ENCODE measurements around the gene PSMD3.
A peak's percentile ranks its signal among the peaks of the same experiment; 100 is the strongest.

PSMD3 gene

DNA sequence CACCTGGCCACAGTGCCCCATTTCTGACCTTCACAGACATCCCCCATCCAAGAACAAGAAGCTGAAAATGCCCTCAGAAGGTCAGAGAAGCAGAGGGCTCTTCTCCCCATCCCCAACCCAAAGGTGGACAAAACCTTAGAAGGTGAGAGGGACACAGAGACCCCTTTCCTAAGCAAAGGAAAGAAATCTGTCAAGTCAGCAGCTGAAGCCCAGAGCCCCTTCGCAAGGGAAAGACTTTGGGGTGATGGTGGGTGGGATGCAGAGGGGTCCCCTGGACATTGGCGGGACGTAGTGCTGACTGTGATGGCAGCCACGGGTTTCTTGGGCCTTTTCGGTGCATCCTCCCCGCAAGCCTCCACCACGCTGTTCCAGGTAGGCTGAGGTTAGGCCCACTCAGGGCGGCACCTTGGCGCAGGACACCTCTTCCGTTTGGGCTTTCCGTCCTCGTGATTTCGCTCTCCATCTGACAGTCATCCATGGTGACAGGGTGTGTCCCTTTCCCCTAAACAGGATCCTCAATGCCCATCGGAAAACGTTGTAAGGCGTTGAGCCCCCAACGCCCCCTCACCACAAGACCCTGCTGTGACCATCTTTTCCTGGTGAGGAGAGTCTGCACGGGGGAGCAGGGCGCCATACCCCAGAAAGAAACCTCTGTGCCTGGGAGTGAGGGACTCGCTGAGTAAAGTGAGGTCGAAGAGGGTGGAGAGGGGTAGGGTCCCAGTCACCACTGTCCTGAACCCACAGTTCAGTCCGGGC lies 28.5 kb upstream of the PSMD3 start:
- H3K9me3 Mint-ChIP-seq = no peaks in the 10 kb centered on the region
- ATAC-seq = peak; percentile 17
- no peaks in the 10 kb centered on the region for H3K27me3 Mint-ChIP-seq
- H3K4me3 Mint-ChIP-seq = peak overlapping the region; percentile 62 to 63
- no peak overlapping the region for H3K27ac Mint-ChIP-seq
- DNase-seq = no peak
- peaks cover 47% of the 10 kb centered on the region for H3K4me1 Mint-ChIP-seq

DNA sequence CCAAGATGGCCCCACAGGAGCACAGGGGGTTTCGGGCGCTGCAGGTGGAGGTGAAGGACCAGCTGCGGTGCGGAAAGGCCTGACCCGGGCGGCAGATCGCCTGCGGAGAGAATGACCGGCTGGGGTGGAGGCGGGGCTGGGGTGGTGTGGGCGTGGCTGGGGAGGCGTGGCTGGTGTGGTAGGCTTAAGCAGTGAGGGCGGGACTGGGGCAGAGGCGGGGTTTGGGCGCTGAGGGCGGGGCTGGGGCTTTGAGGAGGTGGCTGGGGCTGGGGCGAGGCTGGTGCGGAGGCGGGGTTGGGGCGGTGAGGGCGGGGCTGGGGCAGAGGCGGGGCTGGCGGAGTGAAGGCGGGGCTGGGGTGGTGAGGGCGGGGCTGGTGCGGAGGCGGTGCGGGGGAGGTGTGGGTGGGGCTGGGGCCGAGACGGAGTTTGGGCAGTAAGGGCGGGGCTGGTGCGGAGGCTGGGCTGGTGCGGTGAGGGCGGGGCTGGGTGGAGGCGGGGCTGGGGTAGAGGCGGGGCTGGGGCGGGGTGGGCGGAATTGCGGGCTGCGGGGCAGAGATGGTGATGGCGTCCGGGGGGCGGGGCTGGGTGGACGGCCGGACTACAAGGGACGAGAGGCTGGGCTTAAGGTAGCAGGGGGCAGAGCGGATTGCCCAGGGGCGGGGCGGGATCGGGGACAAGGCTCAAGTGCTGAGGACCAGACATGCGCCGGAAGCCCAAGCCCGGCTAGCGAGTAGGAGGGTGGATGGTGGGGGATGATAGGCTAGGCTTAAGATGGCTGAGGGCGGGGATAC lies 27.7 kb upstream of the PSMD3 start:
- H3K9me3 Mint-ChIP-seq = no peaks in the 10 kb centered on the region
- H3K4me1 Mint-ChIP-seq = peaks cover 41% of the 10 kb centered on the region
- DNase-seq (peak; percentile 85 to 93), ATAC-seq (peak; percentile 91)
- peak overlapping the region; percentile 79 to 85 for H3K27ac Mint-ChIP-seq
- peak overlapping the region; percentile 86 to 89 for H3K4me3 Mint-ChIP-seq
- no peaks in the 10 kb centered on the region for H3K27me3 Mint-ChIP-seq

DNA sequence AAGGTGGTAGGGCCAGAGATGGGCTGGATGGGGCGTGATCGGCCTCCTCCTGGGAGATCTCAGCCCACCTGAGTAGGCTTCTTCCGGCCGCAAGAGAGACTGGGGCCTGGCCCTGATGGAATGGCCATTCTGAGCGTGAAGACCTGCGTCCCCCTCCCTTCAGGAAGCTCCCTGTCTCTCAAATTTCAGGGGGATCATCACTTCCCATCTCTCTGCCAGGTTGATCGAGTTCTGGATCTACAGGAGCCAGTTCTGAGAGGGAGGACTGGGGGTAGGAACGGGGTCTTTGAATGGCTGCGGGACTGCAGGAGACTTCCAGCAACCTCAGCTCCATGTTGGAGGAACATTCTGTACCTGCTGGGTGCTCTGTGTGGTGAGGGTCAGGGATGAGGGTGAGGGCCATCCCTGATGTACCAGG lies 27.1 kb upstream of the PSMD3 start:
- Mint-ChIP-seq H3K4me1 (peaks cover 37% of the 10 kb centered on the region), H3K9me3 (no peaks in the 10 kb centered on the region), H3K4me3 (peak overlapping the region; percentile 86 to 89), H3K27ac (peak overlapping the region; percentile 79 to 85), H3K27me3 (no peaks in the 10 kb centered on the region)
- no peak for DNase-seq
- no peak for ATAC-seq

DNA sequence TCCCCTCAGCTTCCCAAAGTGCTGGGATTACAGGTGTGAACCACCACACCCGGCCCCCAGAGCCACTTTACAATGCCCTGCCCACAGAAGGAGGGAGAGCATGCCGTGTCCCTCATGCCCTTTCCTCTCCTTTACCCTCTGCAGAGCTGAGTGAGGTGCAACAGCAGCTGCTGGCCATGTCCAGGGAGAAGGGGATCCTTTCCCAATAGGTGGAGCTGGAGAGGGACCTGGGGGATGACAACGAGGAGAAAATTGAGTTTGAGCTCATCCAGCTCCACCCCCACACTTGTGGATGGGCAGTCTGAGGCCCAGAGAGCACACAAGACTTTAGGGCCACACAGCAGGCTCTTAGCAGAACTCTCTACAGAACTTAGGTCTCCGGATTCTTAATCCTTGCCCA lies 25.7 kb upstream of the PSMD3 start:
- H3K27ac Mint-ChIP-seq = no peak overlapping the region
- H3K4me1 Mint-ChIP-seq = peaks cover 34% of the 10 kb centered on the region
- peak overlapping the region in 1 of 2 donors; percentile 22 for H3K4me3 Mint-ChIP-seq
- ATAC-seq = no peak
- no peak for DNase-seq
- no peaks in the 10 kb centered on the region for H3K27me3 Mint-ChIP-seq
- H3K9me3 Mint-ChIP-seq = no peaks in the 10 kb centered on the region

DNA sequence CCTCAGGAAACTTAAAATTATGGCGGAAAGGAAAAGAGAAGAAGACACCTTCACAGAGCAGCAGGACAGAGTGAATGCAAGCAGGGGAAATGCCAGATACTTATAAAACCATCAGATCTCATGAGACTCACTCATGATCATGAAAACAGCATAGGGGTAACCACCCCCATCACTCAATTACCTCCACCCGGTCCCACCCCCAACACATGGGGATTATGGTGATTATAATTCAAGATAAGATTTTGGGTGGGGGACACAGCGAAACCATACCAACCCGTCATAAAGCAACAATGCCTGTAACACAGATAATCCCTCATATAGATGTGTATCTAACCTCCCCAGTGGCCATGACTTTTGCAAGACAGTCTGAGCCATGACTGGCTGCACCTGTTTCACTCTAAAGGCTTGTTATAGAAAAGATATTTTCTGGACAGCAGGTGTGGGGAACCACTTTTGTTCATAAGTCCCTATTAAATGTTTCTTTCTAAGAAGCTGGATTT lies 24.8 kb upstream of the PSMD3 start:
- Mint-ChIP-seq H3K4me3 (no peak overlapping the region), H3K27ac (no peak overlapping the region), H3K27me3 (no peaks in the 10 kb centered on the region), H3K9me3 (no peaks in the 10 kb centered on the region), H3K4me1 (peaks cover 30% of the 10 kb centered on the region)
- ATAC-seq (no peak), DNase-seq (no peak)

DNA sequence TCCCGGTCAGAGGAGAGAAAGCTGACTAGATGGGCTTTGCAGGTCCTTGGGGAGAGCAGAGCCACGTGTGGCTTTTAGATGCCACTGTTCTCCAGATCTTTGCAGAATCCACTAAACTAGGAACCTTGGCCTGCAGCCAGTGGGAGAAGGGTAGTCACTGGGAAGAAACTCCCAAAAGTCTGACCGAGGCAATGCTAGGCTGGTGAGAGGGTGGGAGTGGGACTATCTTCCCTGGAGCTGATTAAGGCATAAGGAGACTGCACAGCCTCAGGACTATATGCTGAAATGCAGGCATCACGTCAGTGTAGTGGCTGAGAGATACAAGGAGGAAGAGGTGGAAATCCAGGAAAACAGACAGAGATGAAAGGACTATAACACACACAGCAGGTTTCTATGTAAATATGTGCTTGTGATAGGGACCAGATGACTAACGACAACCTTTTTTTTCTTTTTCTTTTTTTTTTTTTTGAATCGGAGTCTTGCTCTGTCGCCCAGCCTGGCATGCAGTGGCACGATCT lies 20.0 kb upstream of the PSMD3 start:
- DNase-seq = no peak
- Mint-ChIP-seq H3K4me3 (no peak overlapping the region), H3K9me3 (no peaks in the 10 kb centered on the region), H3K4me1 (peaks cover 39% of the 10 kb centered on the region), H3K27me3 (no peaks in the 10 kb centered on the region), H3K27ac (no peak overlapping the region)
- ATAC-seq = no peak

DNA sequence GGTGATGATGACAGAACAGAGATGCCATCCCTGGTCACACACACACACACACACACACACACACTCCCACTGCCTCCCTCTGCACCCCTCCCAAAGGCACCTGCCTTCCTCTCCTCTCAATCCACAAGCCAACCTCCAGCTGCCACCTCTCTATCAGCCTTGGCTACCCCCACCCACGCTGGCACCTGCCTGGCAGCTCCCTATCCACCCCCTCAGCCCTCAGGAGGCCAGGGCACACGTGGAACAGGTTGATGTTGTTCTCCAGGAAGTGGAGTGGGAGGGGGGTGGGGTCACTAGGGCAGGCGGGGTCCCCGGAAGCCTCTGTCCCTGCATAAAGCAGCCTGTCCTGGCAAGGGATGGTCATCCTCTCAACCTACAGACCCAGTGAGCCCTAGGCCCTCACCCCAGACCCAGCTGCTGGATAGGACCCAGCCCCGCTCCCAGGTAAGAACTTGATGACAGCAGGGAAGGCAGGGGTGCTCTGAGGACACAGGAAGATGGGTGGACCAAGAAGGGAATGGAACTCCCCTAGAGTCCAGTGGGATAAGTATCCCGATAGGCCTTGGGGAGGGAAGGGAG lies 17.9 kb upstream of the PSMD3 start, which contains the start of gene GSDMA:
Gene GSDMA, plus strand, starts transcription at position 363 of the 579 bp plus-strand sequence. CDS start 2,684 bp downstream, outside the sequence.
- ATAC-seq = no peak
- Mint-ChIP-seq H3K27ac (peak within 1 kb of the TSS; percentile 85 to 87), H3K4me1 (peaks cover 39% of the 10 kb centered on the region), H3K4me3 (peak within 1 kb of the TSS; percentile 36 to 75), H3K27me3 (no peaks in the 10 kb centered on the region), H3K9me3 (no peaks in the 10 kb centered on the region)
- no peak for DNase-seq

DNA sequence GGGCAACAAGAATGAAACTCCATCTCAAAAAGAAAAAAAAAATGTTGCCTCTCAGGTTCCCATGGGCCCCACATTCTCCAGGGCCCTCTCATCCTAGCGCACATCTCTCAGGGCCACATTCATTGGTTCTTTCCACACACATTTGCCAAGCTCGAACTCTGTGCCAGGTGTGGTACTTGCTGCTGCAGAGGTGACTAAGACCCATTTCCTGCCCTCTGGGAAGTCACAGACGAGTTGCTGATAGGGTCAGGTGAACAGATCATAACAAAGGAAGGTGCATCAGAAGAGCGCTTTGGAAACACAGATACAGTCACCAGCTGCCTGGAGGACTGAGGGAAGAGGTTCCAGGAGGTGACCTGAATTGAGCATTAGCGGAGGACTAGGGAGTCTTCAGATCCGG lies 16.8 kb upstream of the PSMD3 start:
- ATAC-seq = peak; percentile 56
- Mint-ChIP-seq H3K4me1 (peaks cover 33% of the 10 kb centered on the region), H3K27me3 (no peaks in the 10 kb centered on the region), H3K4me3 (peak overlapping the region in 1 of 2 donors; percentile 0), H3K9me3 (no peaks in the 10 kb centered on the region), H3K27ac (peak overlapping the region in 1 of 2 donors; percentile 85)
- DNase-seq = no peak

DNA sequence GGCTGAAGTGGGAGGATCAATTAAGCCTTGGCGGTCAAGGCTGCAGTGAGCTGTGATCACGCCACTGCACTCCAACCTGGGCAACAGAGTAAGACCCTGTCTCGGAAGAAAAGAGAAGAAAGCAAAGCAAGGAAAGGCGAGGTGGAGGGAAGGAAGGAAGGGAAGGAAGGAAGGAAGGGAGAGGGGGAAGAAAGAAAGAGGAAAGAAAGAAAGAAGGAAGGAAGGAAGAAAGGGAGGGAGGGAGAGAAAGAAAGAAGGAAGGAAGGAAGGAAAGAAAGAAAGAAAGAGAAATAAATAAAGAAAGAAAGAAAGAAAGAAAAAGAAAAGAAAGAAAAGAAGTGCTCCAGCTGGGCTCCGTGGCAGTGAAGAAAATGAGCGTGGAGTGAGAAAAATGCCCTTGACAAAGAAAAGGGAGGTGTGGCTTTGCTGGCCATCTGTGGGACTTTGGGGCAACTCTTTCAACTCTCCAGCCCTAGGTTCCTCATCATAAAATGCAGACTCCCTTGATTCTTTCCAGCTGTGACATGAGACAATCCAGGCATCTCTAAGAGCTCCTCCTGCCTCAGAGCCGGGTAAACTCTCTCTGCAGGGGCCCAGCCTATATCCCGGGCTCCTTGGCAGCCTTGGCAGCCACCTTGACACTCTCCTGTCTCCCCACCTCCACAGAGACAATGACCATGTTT lies 15.4 kb upstream of the PSMD3 start:
- Mint-ChIP-seq H3K9me3 (no peaks in the 10 kb centered on the region), H3K4me1 (peaks cover 27% of the 10 kb centered on the region), H3K27ac (no peak overlapping the region), H3K4me3 (no peak overlapping the region), H3K27me3 (no peaks in the 10 kb centered on the region)
- no peak for DNase-seq
- no peak for ATAC-seq

DNA sequence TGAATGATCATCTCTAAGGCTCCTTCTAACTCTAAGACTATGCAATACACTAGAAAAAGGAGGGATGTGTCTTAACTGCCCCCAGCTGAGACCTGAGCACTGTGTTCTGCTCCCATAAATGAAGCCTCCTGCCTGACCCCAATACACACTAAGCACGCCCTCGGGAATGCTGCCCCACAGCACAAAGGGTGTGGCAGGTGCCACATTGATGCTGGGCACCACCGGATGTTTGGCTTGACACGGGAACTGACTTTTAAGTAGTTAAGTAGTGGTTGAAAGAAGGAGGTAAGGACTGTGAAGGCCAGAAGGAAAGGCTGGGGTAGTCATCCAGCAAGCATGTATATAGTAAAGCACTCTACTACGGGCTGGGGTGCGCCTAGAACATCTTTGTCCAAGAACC lies 13.8 kb upstream of the PSMD3 start:
- Mint-ChIP-seq H3K4me1 (peaks cover 22% of the 10 kb centered on the region), H3K4me3 (no peak overlapping the region)

DNA sequence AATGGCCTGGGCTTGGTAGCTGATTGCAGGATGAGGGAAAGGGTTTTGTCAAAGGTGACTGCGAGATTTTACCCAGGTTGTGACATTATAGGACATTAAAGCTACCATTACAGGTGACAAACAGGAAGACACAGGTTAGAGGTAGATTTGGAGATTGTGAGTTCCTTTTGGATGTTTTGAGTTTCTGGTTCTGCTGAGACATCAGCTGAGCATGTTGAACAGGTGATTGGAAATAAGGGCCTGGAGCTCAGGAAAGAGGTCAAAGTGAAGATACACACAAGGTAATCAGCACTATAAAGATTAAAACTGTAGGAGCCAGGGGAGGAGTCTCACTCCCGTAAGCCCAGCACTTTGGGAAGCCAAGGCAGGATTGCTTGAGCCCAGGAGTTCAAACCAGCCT lies 11.8 kb upstream of the PSMD3 start:
- Mint-ChIP-seq H3K9me3 (no peaks in the 10 kb centered on the region), H3K27ac (no peak overlapping the region), H3K27me3 (no peaks in the 10 kb centered on the region), H3K4me1 (peaks cover 5% of the 10 kb centered on the region), H3K4me3 (no peak overlapping the region)
- DNase-seq (no peak), ATAC-seq (no peak)

More for the DNA sequence above, 13.8 kb upstream of the PSMD3 start:
- H3K27ac Mint-ChIP-seq = no peak overlapping the region
- DNase-seq = no peak
- H3K9me3 Mint-ChIP-seq = no peaks in the 10 kb centered on the region
- ATAC-seq = no peak
- no peaks in the 10 kb centered on the region for H3K27me3 Mint-ChIP-seq

DNA sequence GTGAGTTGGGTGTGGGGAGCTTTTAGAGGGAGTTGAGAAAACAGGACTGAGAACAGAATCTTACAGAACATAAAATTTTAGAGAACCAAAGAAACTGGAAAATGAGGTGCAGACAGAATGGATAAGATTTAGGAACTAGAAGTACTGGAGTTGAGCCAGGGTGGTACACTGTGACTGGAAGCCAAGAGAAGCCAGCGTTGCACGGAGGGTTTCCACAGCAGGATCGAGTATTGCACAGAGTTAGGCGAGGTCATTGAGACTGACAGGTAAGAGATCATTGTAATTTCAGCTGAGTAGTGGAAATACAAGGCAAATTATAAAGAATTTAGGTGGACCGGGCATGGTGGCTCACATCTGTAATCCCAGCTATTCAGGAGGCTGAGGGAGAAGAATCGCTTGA lies 11.2 kb upstream of the PSMD3 start:
- Mint-ChIP-seq H3K27ac (no peak overlapping the region), H3K4me1 (no peaks in the 10 kb centered on the region), H3K4me3 (no peak overlapping the region), H3K27me3 (no peaks in the 10 kb centered on the region), H3K9me3 (no peaks in the 10 kb centered on the region)
- no peak for ATAC-seq
- no peak for DNase-seq

DNA sequence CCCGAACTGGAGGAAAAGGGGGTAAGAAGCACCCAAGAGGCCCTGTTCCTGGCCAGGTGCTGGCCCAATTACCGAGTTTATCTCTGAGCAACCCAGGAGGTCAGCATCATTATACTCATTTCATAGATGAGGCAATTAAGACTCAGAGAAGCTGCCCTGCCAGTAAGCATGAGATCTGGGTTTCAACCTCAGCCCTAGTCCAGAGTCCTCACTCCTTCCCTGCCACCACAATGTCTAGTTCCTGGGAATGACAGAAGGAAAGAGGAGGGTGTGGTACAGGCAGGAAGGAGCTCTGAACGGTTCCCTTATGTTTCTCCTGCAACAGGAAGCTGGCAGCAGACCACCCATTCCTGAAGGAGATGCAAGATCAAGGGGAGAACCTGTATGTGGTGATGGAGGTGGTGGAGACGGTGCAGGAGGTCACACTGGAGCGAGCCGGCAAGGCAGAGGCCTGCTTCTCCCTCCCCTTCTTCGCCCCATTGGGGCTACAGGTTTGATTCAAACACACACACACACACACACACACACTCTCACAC lies 10.4 kb upstream of the PSMD3 start:
- no peak overlapping the region for H3K27ac Mint-ChIP-seq
- no peaks in the 10 kb centered on the region for H3K4me1 Mint-ChIP-seq
- no peaks in the 10 kb centered on the region for H3K27me3 Mint-ChIP-seq
- H3K9me3 Mint-ChIP-seq = no peaks in the 10 kb centered on the region
- no peak for DNase-seq
- H3K4me3 Mint-ChIP-seq = no peak overlapping the region
- no peak for ATAC-seq

DNA sequence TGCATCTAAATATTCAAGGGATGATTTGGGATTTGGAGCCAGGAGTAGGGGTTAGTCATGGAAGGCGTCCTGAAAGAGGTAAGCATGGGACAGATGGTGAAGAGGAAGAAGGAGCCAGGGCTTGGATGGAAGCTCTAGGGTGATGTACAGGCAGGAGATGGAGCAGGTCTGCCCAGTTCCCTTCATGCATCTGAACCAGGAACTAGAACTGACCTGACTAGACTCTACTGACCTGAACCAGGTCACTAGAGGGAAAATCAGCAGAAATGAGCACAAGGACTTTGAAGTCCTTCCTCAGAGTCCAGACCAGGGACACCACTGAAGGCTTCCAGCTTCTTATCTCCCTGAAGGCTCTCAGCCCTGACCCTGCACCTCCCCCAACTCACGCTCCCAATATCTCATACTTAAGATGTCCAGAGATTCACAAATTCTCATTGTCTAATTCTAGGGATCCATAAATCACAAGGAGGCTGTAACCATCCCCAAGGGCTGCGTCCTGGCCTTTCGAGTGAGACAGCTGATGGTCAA lies 9.5 kb upstream of the PSMD3 start:
- Mint-ChIP-seq H3K4me1 (no peaks in the 10 kb centered on the region), H3K27ac (no peak overlapping the region), H3K4me3 (no peak overlapping the region), H3K9me3 (no peaks in the 10 kb centered on the region), H3K27me3 (no peaks in the 10 kb centered on the region)
- ATAC-seq (no peak), DNase-seq (no peak)

DNA sequence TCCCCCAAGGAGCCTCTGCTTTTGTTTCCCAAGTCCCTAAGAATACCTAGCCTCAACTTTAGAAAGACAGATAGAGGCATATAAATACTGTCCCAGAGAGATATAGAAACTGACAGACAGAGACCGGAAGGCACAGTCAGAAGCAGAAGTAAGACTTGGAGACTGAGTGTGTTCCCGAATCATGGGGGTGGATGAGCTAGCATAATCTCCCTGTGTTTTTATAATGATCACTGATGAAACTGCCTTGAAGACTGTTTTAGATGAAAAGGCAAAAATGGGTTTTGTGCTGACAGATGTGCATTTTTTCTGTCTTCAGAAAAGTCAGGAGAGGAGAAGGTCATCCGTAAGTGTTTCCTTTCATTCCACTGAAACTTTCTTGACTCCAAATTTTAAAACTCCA lies 8.3 kb upstream of the PSMD3 start:
- H3K27ac Mint-ChIP-seq = no peak overlapping the region
- no peaks in the 10 kb centered on the region for H3K4me1 Mint-ChIP-seq
- no peak for ATAC-seq
- H3K4me3 Mint-ChIP-seq = no peak overlapping the region
- no peaks in the 10 kb centered on the region for H3K27me3 Mint-ChIP-seq
- H3K9me3 Mint-ChIP-seq = no peaks in the 10 kb centered on the region
- no peak for DNase-seq

Measured in stimulated activated naive CD8-positive, alpha-beta T cell treated with anti-CD3 and anti-CD28 coated beads, Interleukin-15, amount 100 ng/mL, for 72 hours (primary cell).